Kidney (tissue), 14 donors: ENCODE measurements around the gene FBXO17. TPM values are rescaled to one million over a fixed set of nuclear protein-coding genes. Genes with fewer than 3 reads are reported as not detected.

Experiments used
- DNase-seq, 5 donors: peaks; one replicate each; pipeline ENCODE4 v3.0.0-alpha.2; 2013 to 2020
- FAIRE-seq: peaks from 2 replicates; lab custom pipeline; 2012; peaks lifted over from hg19 to GRCh38; lab: Jason Lieb, UNC
- H3K27ac ChIP-seq, 2 donors: one replicate each; pipeline ENCODE4 v1.7.0; 2013; ENCODE audit warnings: low read depth in 2 of 2, low read length in 2 of 2, inconsistent platforms in 1 of 2
- H3K27me3 ChIP-seq: one replicate; pipeline ENCODE4 v1.7.1; 2013; ENCODE audit warnings: low read length, inconsistent platforms; ENCODE audit not compliant: control insufficient read depth, insufficient read depth
- H3K36me3 ChIP-seq, 3 donors: one replicate each; pipeline versions ENCODE4 v1.7.0 to v1.7.1; 2013; ENCODE audit warnings: low read length in 3 of 3, control low read depth in 1 of 3, inconsistent platforms in 1 of 3; ENCODE audit not compliant: insufficient read depth in 3 of 3, control insufficient read depth in 2 of 3
- H3K4me1 ChIP-seq, 3 donors: one replicate each; pipeline versions ENCODE4 v1.7.0 to v1.7.1; 2013; ENCODE audit warnings: low read length in 3 of 3, inconsistent platforms in 1 of 3, low read depth in 1 of 3; ENCODE audit not compliant: control insufficient read depth in 2 of 3, insufficient read depth in 2 of 3
- H3K4me3 ChIP-seq, 3 donors: one replicate each; pipeline versions ENCODE4 v1.7.0 to v1.8.1; 2013; ENCODE audit warnings: low read length in 3 of 3, control low read depth in 1 of 3, inconsistent platforms in 1 of 3
- H3K9ac ChIP-seq, 3 donors: one replicate each; pipeline versions ENCODE4 v1.7.0 to v1.7.1; 2013; ENCODE audit warnings: low read length in 3 of 3, control low read depth in 1 of 3, inconsistent platforms in 1 of 3
- H3K9me3 ChIP-seq, 3 donors: one replicate each; pipeline versions ENCODE4 v1.7.0 to v1.7.1; 2013; ENCODE audit warnings: low read length in 3 of 3, control low read depth in 1 of 3, inconsistent platforms in 1 of 3; ENCODE audit not compliant: control insufficient read depth in 2 of 3, insufficient read depth in 1 of 3
- intact Hi-C: fragments of 100-400 bp; cut with DNase I; formaldehyde crosslinking; loops from one replicate; pipeline ENCODE4 v1.11.1; 2022
- polyA plus RNA-seq: library from polyadenylated mRNA; stranded (reverse); fragments of 350-450 nt; fragmentation: Illumina TruSeq; extraction: RNeasy Lipid Tissue Mini Kit (QIAGEN cat#74804); gene quantifications from one replicate; pipeline ENCODE4 v1.2.3, GENCODE V29; 2014; ENCODE audit warnings: low read depth, low replicate concordance; ENCODE audit not compliant: insufficient read depth
- total RNA-seq: library from RNA; stranded (reverse); fragmentation: NEBNext Ultra II Directional; extraction: Animal tissue kit (Norgen Biotek cat#: 25700); gene quantifications from one replicate; pipeline ENCODE4 v1.2.1, GENCODE V29; 2021
- TF ChIP-seq, protein P1 (sequence below): IDR thresholded peaks from 3 replicates; pipeline ENCODE4 v1.5.1; 2012; ENCODE audit warnings: mild to moderate bottlenecking, moderate library complexity, borderline replicate concordance; ENCODE audit not compliant: insufficient read depth; ENCODE audit errors: extremely low read depth
- donor health status: control.
- donor health status: control.
- donor health status: control.
- donor health status: control.
- donor health status: control.
- donor health status: DM: yes; HTN: yes; CAD: no.
- donor health status: Normal renal cell carcinoma (clear cell type).

FBXO17 gene
- total and polyA plus RNA-seq, 2 donors from 2014 or later, result 32.3 to 44.3 TPM

DNA sequence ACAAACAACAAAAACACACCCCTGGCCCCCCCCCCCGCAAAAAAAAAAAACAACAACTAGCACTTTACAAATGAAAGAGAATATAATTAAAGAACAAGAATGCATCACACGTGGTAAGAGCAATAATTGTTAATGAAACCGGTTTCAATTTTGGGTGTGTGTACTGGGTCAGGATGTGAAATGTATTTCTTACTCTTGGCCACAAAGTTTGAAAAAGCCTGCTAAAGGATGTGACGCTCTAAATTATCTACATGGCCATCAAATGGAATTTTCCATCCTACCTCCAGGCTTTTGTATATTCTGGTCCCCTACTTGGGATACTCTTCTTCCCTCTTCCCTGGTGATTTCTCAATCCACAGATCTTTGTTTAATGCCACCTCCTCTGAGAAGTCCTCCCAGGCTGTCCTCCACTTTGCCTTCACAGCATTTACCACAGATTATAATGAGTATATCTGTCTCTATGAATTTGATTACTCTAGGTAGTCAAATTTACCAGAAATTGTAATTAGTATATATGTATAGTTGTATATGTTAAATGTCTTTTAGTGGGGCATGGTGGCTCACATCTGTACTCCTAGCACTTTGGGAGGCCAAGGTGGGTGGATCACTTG, 47.0 kb downstream of the FBXO17 start:
- H3K27ac ChIP-seq, result no peak overlapping the region
- no peak overlapping the region for H3K9ac ChIP-seq
- H3K4me3 ChIP-seq, result no peak overlapping the region
- H3K27me3 ChIP-seq, result no peaks in the 10 kb centered on the region
- FAIRE-seq (no peak), DNase-seq (no peak)
- TF ChIP-seq, protein P1, sequence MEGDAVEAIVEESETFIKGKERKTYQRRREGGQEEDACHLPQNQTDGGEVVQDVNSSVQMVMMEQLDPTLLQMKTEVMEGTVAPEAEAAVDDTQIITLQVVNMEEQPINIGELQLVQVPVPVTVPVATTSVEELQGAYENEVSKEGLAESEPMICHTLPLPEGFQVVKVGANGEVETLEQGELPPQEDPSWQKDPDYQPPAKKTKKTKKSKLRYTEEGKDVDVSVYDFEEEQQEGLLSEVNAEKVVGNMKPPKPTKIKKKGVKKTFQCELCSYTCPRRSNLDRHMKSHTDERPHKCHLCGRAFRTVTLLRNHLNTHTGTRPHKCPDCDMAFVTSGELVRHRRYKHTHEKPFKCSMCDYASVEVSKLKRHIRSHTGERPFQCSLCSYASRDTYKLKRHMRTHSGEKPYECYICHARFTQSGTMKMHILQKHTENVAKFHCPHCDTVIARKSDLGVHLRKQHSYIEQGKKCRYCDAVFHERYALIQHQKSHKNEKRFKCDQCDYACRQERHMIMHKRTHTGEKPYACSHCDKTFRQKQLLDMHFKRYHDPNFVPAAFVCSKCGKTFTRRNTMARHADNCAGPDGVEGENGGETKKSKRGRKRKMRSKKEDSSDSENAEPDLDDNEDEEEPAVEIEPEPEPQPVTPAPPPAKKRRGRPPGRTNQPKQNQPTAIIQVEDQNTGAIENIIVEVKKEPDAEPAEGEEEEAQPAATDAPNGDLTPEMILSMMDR, result no peak
- H3K9me3 ChIP-seq, result no peaks in the 10 kb centered on the region
- peaks cover 0 to 15% (median 0%) of the 10 kb centered on the region in 3 donors for H3K4me1 ChIP-seq
- H3K36me3 ChIP-seq, result peaks cover 0 to 14% (median 8%) of the 10 kb centered on the region in 3 donors
- intact Hi-C loops, result no loop called here

DNA sequence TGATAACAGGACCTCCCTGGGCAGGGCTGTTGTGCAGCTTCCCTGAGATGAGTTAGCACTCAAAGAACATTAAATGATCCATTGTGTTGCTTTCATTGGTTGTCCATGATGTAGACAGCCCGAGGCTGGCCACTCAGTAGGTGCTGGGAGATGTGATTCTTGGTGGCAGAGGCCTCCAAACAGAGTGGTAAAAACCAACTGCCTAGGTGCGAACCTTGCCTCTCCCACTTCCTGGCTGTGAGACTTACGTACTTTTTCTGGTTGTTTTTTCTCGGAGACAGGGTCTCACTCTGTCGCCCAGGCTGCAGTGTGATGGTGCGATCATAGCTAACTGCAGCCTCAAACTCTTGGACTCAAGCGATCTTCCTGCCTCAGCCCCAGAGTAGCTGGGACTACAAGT, 51.2 kb downstream of the FBXO17 start:
- Histone ChIP-seq H3K27ac (no peak overlapping the region), H3K9me3 (no peaks in the 10 kb centered on the region), H3K4me3 (no peak overlapping the region), H3K27me3 (no peaks in the 10 kb centered on the region), H3K9ac (no peak overlapping the region), H3K36me3 (peaks cover 0 to 21% (median 3%) of the 10 kb centered on the region in 3 donors), H3K4me1 (no peaks in the 10 kb centered on the region)
- TF ChIP-seq, protein P1, result no peak
- intact Hi-C loops, result no loop called here
- no peak for DNase-seq
- no peak for FAIRE-seq

DNA sequence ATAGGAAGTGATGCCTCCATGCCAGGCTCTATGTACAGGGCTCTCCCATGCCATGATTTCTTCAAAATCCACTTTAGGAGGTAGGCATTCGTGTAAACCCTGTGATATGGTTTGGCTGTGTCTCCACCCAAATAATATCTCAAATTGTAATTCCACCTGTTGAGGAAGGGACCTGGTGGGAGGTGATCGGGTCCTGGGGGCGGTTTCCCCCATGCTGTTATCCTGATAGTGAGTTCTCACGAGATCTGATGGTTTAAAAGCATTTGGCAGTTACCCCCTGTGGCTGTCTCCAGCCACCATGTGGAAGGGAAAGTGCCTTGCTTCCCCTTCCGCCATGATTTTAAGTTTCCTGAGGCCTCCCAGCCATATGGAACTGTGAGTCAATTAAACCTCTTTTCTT, 53.1 kb downstream of the FBXO17 start:
- TF ChIP-seq, protein P1, result no peak
- Histone ChIP-seq H3K9ac (no peak overlapping the region), H3K36me3 (peaks cover 0 to 21% (median 3%) of the 10 kb centered on the region in 3 donors), H3K27me3 (no peaks in the 10 kb centered on the region), H3K4me3 (no peak overlapping the region), H3K4me1 (no peaks in the 10 kb centered on the region), H3K27ac (no peak overlapping the region), H3K9me3 (no peaks in the 10 kb centered on the region)
- intact Hi-C loops, result no loop called here
- DNase-seq (no peak), FAIRE-seq (no peak)
